PC-9 (cell line): ENCODE data around the gene TBC1D25. TPM values are rescaled to one million over a fixed set of nuclear protein-coding genes. Genes with fewer than 3 reads are reported as not detected.

ENCODE experiments used
- BruUV-seq: library from RNA; stranded (reverse); fragments of 400-500 nt; replicated peaks from 2 replicates; lab custom pipeline; 2021; lab: Mats Ljungman, UMichigan
- CTCF ChIA-PET: fragments of 300-600 bp; sonication (Branson Sonifier 250); formaldehyde crosslinking; loops from one replicate; lab custom pipeline; 2022; ENCODE audit warnings: antibody characterized with exemption; lab: Charles Lee
- POLR2A ChIA-PET: fragments of 300-600 bp; sonication (Branson Sonifier 250); formaldehyde crosslinking; loops from one replicate; lab custom pipeline; 2022; ENCODE audit warnings: antibody characterized with exemption; ENCODE audit not compliant: unreplicated experiment; lab: Charles Lee
- DNase-seq, 2 experiments: peaks; one replicate each; pipeline versions ENCODE4 v3.0.0 to v3.0.0-alpha.2; 2015 to 2022; ENCODE audit warnings: mixed read lengths in 1 of 2
- H2AFZ ChIP-seq: fragments of 200-600 bp; sonication (generic); 2 replicates; pipeline ENCODE4 v1.8.1; 2017; ENCODE audit warnings: antibody characterized with exemption
- H3F3A ChIP-seq: fragments of 200-600 bp; sonication (generic); 2 replicates; pipeline ENCODE4 v1.8.1; 2017; ENCODE audit warnings: antibody characterized with exemption, mild to moderate bottlenecking, low read depth; ENCODE audit not compliant: insufficient read depth
- H3K27ac ChIP-seq: fragments of 200-600 bp; sonication (generic); 2 replicates; pipeline ENCODE4 v1.6.1; 2016; ENCODE audit warnings: mixed run types
- H3K27me3 ChIP-seq: fragments of 200-600 bp; sonication (generic); 2 replicates; pipeline ENCODE4 v1.6.1; 2016; ENCODE audit warnings: low read depth, mixed run types; ENCODE audit not compliant: insufficient read depth
- H3K36me3 ChIP-seq: fragments of 200-600 bp; sonication (generic); 2 replicates; pipeline ENCODE4 v1.6.1; 2016; ENCODE audit warnings: low read depth, mixed run types
- H3K4me1 ChIP-seq: fragments of 200-600 bp; sonication (generic); replicated peaks from 2 replicates; pipeline ENCODE4 v1.6.1; 2016; ENCODE audit warnings: mixed run types; ENCODE audit not compliant: insufficient read depth
- H3K4me2 ChIP-seq: fragments of 200-600 bp; sonication (generic); 2 replicates; pipeline ENCODE4 v1.6.1; 2017; ENCODE audit warnings: mixed run types
- H3K4me3 ChIP-seq: fragments of 200-600 bp; sonication (generic); 2 replicates; pipeline ENCODE4 v1.6.1; 2016; ENCODE audit warnings: mixed run types
- H3K79me2 ChIP-seq: fragments of 200-600 bp; sonication (generic); 2 replicates; pipeline ENCODE4 v1.6.1; 2017; ENCODE audit warnings: low read depth, mixed run types
- H3K9me2 ChIP-seq: fragments of 200-600 bp; sonication (generic); 2 replicates; pipeline ENCODE4 v1.8.1; 2017; ENCODE audit warnings: mild to moderate bottlenecking; ENCODE audit not compliant: insufficient read depth
- H3K9me3 ChIP-seq: fragments of 200-600 bp; sonication (generic); 2 replicates; pipeline ENCODE4 v1.8.1; 2016; ENCODE audit warnings: low read depth; ENCODE audit not compliant: insufficient read depth
- H4K20me1 ChIP-seq: fragments of 200-600 bp; sonication (generic); 2 replicates; pipeline ENCODE4 v1.8.1; 2017; ENCODE audit not compliant: insufficient read depth
- EZH2 ChIP-seq: fragments of 200-600 bp; sonication (generic); IDR thresholded peaks from 2 replicates; pipeline ENCODE4 v1.8.0; 2017; ENCODE audit warnings: antibody characterized with exemption, low read depth
- intact Hi-C: fragments of 100-400 bp; cut with micrococcal nuclease; formaldehyde crosslinking; loops from one replicate; pipeline ENCODE4 v1.10.0; 2022; ENCODE audit not compliant: unreplicated experiment
- total RNA-seq: library from RNA; stranded (reverse); gene quantifications from 2 replicates; pipeline ENCODE4 v1.2.3, GENCODE V29; 2021
- TF ChIP-seq, protein P1 (sequence below): fragments of 200-600 bp; sonication (generic); conservative IDR thresholded peaks from 2 replicates; pipeline ENCODE4 v1.6.1; 2017; ENCODE audit warnings: mixed run types, antibody characterized with exemption, mild to moderate bottlenecking, moderate library complexity

Gene TBC1D25
- total RNA-seq, 1 experiment from 2014 or later = 7.4 TPM

DNA sequence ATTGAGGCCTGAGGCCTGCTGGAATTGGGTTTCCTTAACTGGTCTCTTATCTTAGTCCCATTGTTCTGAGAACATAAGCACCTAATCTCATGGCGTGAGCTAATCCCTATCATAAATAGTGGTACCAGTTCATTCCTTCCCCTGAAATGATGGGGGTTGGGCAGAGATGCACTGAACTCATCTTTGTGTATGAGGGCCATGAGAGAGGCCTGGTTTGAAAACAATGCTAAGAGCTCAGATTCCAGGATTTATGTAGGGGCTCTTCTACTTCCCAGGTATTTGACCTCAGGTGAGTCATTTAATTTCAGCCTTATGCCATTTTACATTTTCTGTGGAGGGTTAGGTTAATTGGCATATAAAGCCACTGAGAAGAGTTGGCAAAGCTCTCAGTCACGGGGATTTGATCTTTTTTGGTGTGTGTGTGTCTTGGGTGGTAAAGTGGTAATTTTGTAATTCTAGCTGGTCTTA lies 39.2 kb downstream of the TBC1D25 start:
- peaks cover 20% of the 10 kb centered on the region for H3K79me2 ChIP-seq
- H3F3A ChIP-seq = peaks cover 20% of the 10 kb centered on the region; the same call in 1 of the 2 replicates
- no peaks in the 10 kb centered on the region for H3K9me2 ChIP-seq
- H3K4me1 ChIP-seq = no peaks in the 10 kb centered on the region
- H3K4me3 ChIP-seq = no peak overlapping the region
- CTCF ChIA-PET = no interaction called here
- BruUV-seq = no TSS peak
- H2AFZ ChIP-seq = no peak overlapping the region
- DNase-seq = no peak
- H4K20me1 ChIP-seq = no peaks in the 10 kb centered on the region
- H3K27ac ChIP-seq = no peak overlapping the region
- intact Hi-C loops = no loop called here
- no peaks in the 10 kb centered on the region for H3K9me3 ChIP-seq
- TF ChIP-seq EZH2 = no peak
- TF ChIP-seq, protein P1, sequence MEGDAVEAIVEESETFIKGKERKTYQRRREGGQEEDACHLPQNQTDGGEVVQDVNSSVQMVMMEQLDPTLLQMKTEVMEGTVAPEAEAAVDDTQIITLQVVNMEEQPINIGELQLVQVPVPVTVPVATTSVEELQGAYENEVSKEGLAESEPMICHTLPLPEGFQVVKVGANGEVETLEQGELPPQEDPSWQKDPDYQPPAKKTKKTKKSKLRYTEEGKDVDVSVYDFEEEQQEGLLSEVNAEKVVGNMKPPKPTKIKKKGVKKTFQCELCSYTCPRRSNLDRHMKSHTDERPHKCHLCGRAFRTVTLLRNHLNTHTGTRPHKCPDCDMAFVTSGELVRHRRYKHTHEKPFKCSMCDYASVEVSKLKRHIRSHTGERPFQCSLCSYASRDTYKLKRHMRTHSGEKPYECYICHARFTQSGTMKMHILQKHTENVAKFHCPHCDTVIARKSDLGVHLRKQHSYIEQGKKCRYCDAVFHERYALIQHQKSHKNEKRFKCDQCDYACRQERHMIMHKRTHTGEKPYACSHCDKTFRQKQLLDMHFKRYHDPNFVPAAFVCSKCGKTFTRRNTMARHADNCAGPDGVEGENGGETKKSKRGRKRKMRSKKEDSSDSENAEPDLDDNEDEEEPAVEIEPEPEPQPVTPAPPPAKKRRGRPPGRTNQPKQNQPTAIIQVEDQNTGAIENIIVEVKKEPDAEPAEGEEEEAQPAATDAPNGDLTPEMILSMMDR = no peak
- H3K27me3 ChIP-seq = no peaks in the 10 kb centered on the region
- H3K36me3 ChIP-seq = no peaks in the 10 kb centered on the region
- H3K4me2 ChIP-seq = no peak overlapping the region
- POLR2A ChIA-PET = no interaction called here

DNA sequence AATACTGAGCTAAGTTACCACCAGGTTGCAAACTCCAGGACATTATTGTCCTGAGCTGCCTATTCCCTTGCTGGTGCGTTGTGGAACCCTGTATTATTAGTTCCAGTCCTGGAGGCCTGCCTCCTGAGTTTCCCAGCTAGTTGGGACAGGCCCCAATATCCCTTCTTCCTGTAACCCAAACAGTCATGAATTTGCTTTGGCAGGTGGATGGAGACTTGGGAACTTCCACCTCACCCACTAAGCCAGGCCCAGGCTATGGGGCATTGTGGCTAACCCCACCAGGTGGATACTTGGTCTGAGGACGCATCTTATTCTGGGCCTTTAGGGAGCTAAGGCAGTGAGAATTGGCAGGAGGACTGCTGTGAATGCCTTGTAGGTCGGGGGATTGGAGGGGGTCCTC lies 39.7 kb downstream of the TBC1D25 start:
- Histone ChIP-seq H3F3A (peaks cover 20% of the 10 kb centered on the region; the same call in 1 of the 2 replicates), H3K4me2 (no peak overlapping the region), H3K9me2 (no peaks in the 10 kb centered on the region), H3K4me1 (no peaks in the 10 kb centered on the region), H3K27ac (no peak overlapping the region), H3K4me3 (no peak overlapping the region), H3K27me3 (no peaks in the 10 kb centered on the region), H4K20me1 (no peaks in the 10 kb centered on the region), H3K79me2 (peaks cover 20% of the 10 kb centered on the region), H3K9me3 (no peaks in the 10 kb centered on the region), H2AFZ (no peak overlapping the region), H3K36me3 (no peaks in the 10 kb centered on the region)
- ChIA-PET CTCF (no interaction called here), POLR2A (no interaction called here)
- no TSS peak for BruUV-seq
- intact Hi-C loops = no loop called here
- DNase-seq = no peak
- TF ChIP-seq, protein P1 = no peak
- TF ChIP-seq EZH2 = no peak

DNA sequence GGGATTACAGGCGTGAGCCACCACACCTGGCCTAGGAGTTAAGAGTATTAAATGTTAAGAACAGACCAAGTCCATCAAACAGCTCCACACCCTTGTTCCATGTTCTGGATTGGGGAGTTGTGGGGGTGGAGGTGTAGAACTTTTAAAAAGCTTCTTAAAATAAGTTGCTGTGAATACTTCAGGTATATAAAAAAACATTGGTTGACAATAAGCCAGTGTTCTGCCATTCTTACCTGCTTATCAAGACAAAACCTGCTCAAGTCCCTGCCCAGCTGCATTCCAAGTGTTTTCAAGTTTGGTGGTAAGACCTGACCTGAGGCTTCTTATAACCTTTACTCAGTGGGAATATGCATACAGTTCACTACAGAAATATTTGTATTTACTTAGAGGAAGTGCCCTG lies 41.1 kb downstream of the TBC1D25 start:
- Histone ChIP-seq H3F3A (peaks cover 20% of the 10 kb centered on the region; the same call in 1 of the 2 replicates), H3K4me1 (no peaks in the 10 kb centered on the region), H3K4me2 (no peak overlapping the region), H3K79me2 (peaks cover 11% of the 10 kb centered on the region), H4K20me1 (no peaks in the 10 kb centered on the region), H3K36me3 (no peaks in the 10 kb centered on the region), H3K4me3 (no peak overlapping the region), H3K9me2 (no peaks in the 10 kb centered on the region), H3K27ac (peak overlapping the region; percentile 19; the same call in 1 of the 2 replicates), H2AFZ (no peak overlapping the region), H3K9me3 (no peaks in the 10 kb centered on the region), H3K27me3 (no peaks in the 10 kb centered on the region)
- TF ChIP-seq, protein P1 = no peak
- TF ChIP-seq EZH2 = no peak
- CTCF ChIA-PET = no interaction called here
- no TSS peak for BruUV-seq
- POLR2A ChIA-PET = interaction anchor here (0.6 kb wide), 2 partner anchors 38 to 759 kb away, joined by 3 read pairs; no protein-coding TSS in a partner anchor
- intact Hi-C loops = no loop called here
- DNase-seq = peak; percentile 29 to 76
